ENCODE measurements around the gene CECR2. TPM values are rescaled to one million over a fixed set of nuclear protein-coding genes. Genes with fewer than 3 reads are reported as not detected.

The CECR2 gene
- total RNA-seq, 2 experiments from 2014 or later: not detected

GRCh38 chr22:17483688-17484372, 114.6 kb downstream of the CECR2 start:
- H3K9me3 Mint-ChIP-seq: no peaks in the 10 kb centered on the region
- intact Hi-C loops (cut with DNase I, micrococcal nuclease): no loop called here
- H3K27ac ChIP-seq (ENCODE audit: low read depth in 1 of 2, low read length in 2 of 2): no peak overlapping the region
- DNase-seq (no peak), ATAC-seq (ENCODE audit: poor library complexity) (no peak)
- no peaks in the 10 kb centered on the region for H3K36me3 Mint-ChIP-seq (ENCODE audit: low read depth)
- H3K27ac Mint-ChIP-seq: no peak overlapping the region
- CTCF ChIA-PET: interaction anchor here (0.6 to 1.2 kb wide), 2 partner anchors 18 to 37 kb away, joined by 3 read pairs; no protein-coding TSS in a partner anchor
- H3K4me3 Mint-ChIP-seq: no peak overlapping the region
- no peak overlapping the region for H3K4me3 ChIP-seq (ENCODE audit: low read length)
- H3K27me3 Mint-ChIP-seq: peaks cover 6% of the 10 kb centered on the region
- TF ChIP-seq, protein P1, sequence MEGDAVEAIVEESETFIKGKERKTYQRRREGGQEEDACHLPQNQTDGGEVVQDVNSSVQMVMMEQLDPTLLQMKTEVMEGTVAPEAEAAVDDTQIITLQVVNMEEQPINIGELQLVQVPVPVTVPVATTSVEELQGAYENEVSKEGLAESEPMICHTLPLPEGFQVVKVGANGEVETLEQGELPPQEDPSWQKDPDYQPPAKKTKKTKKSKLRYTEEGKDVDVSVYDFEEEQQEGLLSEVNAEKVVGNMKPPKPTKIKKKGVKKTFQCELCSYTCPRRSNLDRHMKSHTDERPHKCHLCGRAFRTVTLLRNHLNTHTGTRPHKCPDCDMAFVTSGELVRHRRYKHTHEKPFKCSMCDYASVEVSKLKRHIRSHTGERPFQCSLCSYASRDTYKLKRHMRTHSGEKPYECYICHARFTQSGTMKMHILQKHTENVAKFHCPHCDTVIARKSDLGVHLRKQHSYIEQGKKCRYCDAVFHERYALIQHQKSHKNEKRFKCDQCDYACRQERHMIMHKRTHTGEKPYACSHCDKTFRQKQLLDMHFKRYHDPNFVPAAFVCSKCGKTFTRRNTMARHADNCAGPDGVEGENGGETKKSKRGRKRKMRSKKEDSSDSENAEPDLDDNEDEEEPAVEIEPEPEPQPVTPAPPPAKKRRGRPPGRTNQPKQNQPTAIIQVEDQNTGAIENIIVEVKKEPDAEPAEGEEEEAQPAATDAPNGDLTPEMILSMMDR (IDR thresholded peaks at IDR 0.05): no peak
- POLR2A ChIA-PET: no interaction called here
- no peaks in the 10 kb centered on the region for H3K36me3 ChIP-seq (ENCODE audit: insufficient read depth, low read length)
- H3K4me1 Mint-ChIP-seq (ENCODE audit: low read depth): no peaks in the 10 kb centered on the region
- H3K4me1 ChIP-seq (ENCODE audit: insufficient read depth, low read length): no peaks in the 10 kb centered on the region
- no peaks in the 10 kb centered on the region for H3K9me3 ChIP-seq (ENCODE audit: control insufficient read depth in 1 of 2, insufficient read depth in 1 of 2, low read length in 2 of 2)
- H3K27me3 ChIP-seq (ENCODE audit: control insufficient read depth in 1 of 2, insufficient read depth in 2 of 2, low read length in 2 of 2): no peaks in the 10 kb centered on the region

DNA sequence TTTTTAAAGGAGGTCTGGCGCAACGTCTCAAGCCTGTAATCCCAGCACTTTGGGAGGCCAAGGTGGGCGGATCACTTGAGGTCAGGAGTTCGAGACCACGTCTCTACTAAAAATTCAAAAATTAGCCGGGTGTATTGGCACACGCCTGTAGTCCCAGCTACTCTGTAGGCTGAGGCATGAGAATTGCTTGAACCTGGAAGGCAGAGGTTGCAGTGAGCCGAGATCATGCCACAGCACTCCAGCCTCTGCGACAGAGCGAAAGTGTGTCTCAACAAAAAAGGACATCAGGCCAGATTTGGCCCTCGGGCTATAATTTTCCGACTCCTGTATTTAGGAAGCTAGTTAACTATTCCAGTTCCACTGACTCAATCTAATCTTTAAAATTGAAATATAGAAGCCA, 115.3 kb downstream of the CECR2 start:
- H3K27me3 ChIP-seq (ENCODE audit: control insufficient read depth in 1 of 2, insufficient read depth in 2 of 2, low read length in 2 of 2): no peaks in the 10 kb centered on the region
- Mint-ChIP-seq H3K27me3 (no peaks in the 10 kb centered on the region), H3K4me3 (no peak overlapping the region), H3K4me1 (ENCODE audit: low read depth) (no peaks in the 10 kb centered on the region), H3K9me3 (no peaks in the 10 kb centered on the region), H3K27ac (no peak overlapping the region), H3K36me3 (ENCODE audit: low read depth) (no peaks in the 10 kb centered on the region)
- H3K4me3 ChIP-seq (ENCODE audit: low read length): no peak overlapping the region
- no peaks in the 10 kb centered on the region for H3K9me3 ChIP-seq (ENCODE audit: control insufficient read depth in 1 of 2, insufficient read depth in 1 of 2, low read length in 2 of 2)
- TF ChIP-seq, protein P1 (IDR thresholded peaks at IDR 0.05): no peak
- DNase-seq (no peak), ATAC-seq (ENCODE audit: poor library complexity) (no peak)
- H3K36me3 ChIP-seq (ENCODE audit: insufficient read depth, low read length): no peaks in the 10 kb centered on the region
- CTCF ChIA-PET: interaction anchor here (1.2 kb wide), 1 partner anchor 17 kb away, joined by 3 read pairs; no protein-coding TSS in a partner anchor
- intact Hi-C loops (cut with DNase I, micrococcal nuclease): no loop called here
- H3K27ac ChIP-seq (ENCODE audit: low read depth in 1 of 2, low read length in 2 of 2): no peak overlapping the region
- no peaks in the 10 kb centered on the region for H3K4me1 ChIP-seq (ENCODE audit: insufficient read depth, low read length)
- POLR2A ChIA-PET: no interaction called here

DNA sequence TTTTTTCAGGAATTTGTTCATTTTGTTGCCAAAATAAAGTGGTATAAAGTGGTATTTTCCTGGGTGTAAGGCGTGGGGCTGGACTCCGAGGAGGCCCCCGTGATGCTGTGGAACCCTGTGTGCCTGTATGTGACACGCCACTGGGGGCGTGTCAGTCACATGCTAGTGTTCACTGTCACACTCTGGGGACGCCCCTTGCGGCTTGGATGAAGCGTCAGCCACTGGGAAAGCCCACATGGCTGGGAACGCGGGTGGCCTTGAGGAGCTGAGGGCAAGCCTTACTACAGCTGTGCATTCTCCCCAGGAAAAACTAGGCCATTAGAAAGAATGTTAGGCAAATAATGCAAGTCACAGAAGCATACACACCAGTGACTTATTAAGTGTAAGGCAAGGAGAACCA, 117.1 kb downstream of the CECR2 start:
- CTCF ChIA-PET: no interaction called here
- Histone ChIP-seq H3K36me3 (ENCODE audit: insufficient read depth, low read length) (no peaks in the 10 kb centered on the region), H3K9me3 (ENCODE audit: control insufficient read depth in 1 of 2, insufficient read depth in 1 of 2, low read length in 2 of 2) (no peaks in the 10 kb centered on the region), H3K4me1 (ENCODE audit: insufficient read depth, low read length) (no peaks in the 10 kb centered on the region), H3K4me3 (ENCODE audit: low read length) (no peak overlapping the region), H3K27me3 (ENCODE audit: control insufficient read depth in 1 of 2, insufficient read depth in 2 of 2, low read length in 2 of 2) (no peaks in the 10 kb centered on the region), H3K27ac (ENCODE audit: low read depth in 1 of 2, low read length in 2 of 2) (no peak overlapping the region)
- H3K9me3 Mint-ChIP-seq: no peaks in the 10 kb centered on the region
- no peaks in the 10 kb centered on the region for H3K4me1 Mint-ChIP-seq (ENCODE audit: low read depth)
- no peak overlapping the region for H3K27ac Mint-ChIP-seq
- no peaks in the 10 kb centered on the region for H3K27me3 Mint-ChIP-seq
- no peak for DNase-seq
- ATAC-seq (ENCODE audit: poor library complexity): no peak
- H3K36me3 Mint-ChIP-seq (ENCODE audit: low read depth): no peaks in the 10 kb centered on the region
- TF ChIP-seq, protein P1 (IDR thresholded peaks at IDR 0.05): no peak
- POLR2A ChIA-PET: no interaction called here
- H3K4me3 Mint-ChIP-seq: no peak overlapping the region
- intact Hi-C loops (cut with DNase I, micrococcal nuclease): no loop called here

Measured in CD4-positive, alpha-beta T cell (primary cell).